GM19372 (cell line): ENCODE data around the gene ABTB2.

Experiments
- ATAC-seq: cut with Tn5 transposase; IDR thresholded peaks from one replicate; pipeline ENCODE4 v1.9.1; 2021; ENCODE audit warnings: mild to moderate bottlenecking, low read depth, moderate library complexity; ENCODE audit not compliant: unreplicated experiment

Gene ABTB2

GRCh38 chr11:34180040-34180813, 177.6 kb downstream of the ABTB2 start:
- peak; percentile 59 for ATAC-seq

- no peak for ATAC-seq
Observed at GRCh38 chr11:34179026-34179675, 178.7 kb downstream of the ABTB2 start.

GRCh38 chr11:34178209-34178821, 179.5 kb downstream of the ABTB2 start:
- ATAC-seq, result no peak

GRCh38 chr11:34176751-34177209, 181.0 kb downstream of the ABTB2 start:
- ATAC-seq, result no peak

- ATAC-seq, result no peak
Observed at GRCh38 chr11:34175284-34176019, 182.4 kb downstream of the ABTB2 start.

- peak; percentile 87 for ATAC-seq
Observed at GRCh38 chr11:34174412-34175041, 183.3 kb downstream of the ABTB2 start.

GRCh38 chr11:34173050-34173449, 184.8 kb downstream of the ABTB2 start:
- no peak for ATAC-seq

- no peak for ATAC-seq
Observed at GRCh38 chr11:34169686-34170085, 188.1 kb downstream of the ABTB2 start.

GRCh38 chr11:34168642-34169420, 189.0 kb downstream of the ABTB2 start:
- no peak for ATAC-seq

- ATAC-seq, result no peak
Observed at GRCh38 chr11:34167961-34168360, 189.8 kb downstream of the ABTB2 start.

- no peak for ATAC-seq
Observed at GRCh38 chr11:34166806-34167740, 190.7 kb downstream of the ABTB2 start.

- no peak for ATAC-seq
Observed at GRCh38 chr11:34165786-34166555, 191.8 kb downstream of the ABTB2 start.

GRCh38 chr11:34165121-34165520, 192.7 kb downstream of the ABTB2 start:
- no peak for ATAC-seq

- ATAC-seq, result no peak
Observed at GRCh38 chr11:34162856-34163255, 195.0 kb downstream of the ABTB2 start.

GRCh38 chr11:34162493-34162820, 195.4 kb downstream of the ABTB2 start:
- ATAC-seq, result no peak

GRCh38 chr11:34161812-34162492, 195.9 kb downstream of the ABTB2 start:
- no peak for ATAC-seq

GRCh38 chr11:34161361-34161760, 196.4 kb downstream of the ABTB2 start:
- no peak for ATAC-seq
